ENCODE results near the gene OR51B2.
"Not testable (repeated sequence)": the region's sequence is repeated elsewhere in the genome, so short reads cannot be mapped to it uniquely, and the experiment has no call there.

OR51B2 gene

DNA sequence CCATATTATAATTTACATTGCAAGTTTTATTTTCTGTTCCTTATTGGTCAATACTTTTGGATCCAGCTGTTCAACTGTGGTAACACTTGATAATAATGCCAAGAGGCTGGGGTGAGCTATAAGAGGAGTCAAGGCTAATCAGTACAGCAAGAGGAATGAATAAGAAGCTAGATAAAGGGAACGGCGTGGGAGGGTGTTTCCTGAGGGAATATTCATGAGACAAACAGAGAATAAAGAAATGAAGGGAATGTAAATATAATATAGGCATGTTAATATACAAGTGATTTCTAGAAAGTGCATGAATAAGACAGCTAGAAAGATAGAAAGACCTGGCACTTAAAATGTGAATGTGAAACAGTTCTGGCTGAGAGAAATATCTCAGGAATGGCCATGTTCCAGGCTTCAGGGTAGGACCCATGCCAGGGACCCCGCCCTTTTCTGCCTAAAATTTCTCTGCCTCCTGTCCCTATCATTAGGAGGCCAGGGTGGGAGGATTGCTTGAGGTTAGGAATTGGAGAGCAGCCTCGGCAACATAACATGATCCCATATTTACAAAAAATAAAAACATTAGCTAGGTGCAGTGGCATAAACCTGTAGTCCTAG, 26.3 kb downstream of the OR51B2 start:
- H3K4me3 ChIP-seq (ENCODE audit: low read length): no peak overlapping the region
- TF ChIP-seq, protein P1, sequence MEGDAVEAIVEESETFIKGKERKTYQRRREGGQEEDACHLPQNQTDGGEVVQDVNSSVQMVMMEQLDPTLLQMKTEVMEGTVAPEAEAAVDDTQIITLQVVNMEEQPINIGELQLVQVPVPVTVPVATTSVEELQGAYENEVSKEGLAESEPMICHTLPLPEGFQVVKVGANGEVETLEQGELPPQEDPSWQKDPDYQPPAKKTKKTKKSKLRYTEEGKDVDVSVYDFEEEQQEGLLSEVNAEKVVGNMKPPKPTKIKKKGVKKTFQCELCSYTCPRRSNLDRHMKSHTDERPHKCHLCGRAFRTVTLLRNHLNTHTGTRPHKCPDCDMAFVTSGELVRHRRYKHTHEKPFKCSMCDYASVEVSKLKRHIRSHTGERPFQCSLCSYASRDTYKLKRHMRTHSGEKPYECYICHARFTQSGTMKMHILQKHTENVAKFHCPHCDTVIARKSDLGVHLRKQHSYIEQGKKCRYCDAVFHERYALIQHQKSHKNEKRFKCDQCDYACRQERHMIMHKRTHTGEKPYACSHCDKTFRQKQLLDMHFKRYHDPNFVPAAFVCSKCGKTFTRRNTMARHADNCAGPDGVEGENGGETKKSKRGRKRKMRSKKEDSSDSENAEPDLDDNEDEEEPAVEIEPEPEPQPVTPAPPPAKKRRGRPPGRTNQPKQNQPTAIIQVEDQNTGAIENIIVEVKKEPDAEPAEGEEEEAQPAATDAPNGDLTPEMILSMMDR (conservative IDR thresholded peaks at IDR 0.05; ENCODE audit: low read depth, low read length): no peak
- DNase-seq (ENCODE audit: low read depth): no peak

DNA sequence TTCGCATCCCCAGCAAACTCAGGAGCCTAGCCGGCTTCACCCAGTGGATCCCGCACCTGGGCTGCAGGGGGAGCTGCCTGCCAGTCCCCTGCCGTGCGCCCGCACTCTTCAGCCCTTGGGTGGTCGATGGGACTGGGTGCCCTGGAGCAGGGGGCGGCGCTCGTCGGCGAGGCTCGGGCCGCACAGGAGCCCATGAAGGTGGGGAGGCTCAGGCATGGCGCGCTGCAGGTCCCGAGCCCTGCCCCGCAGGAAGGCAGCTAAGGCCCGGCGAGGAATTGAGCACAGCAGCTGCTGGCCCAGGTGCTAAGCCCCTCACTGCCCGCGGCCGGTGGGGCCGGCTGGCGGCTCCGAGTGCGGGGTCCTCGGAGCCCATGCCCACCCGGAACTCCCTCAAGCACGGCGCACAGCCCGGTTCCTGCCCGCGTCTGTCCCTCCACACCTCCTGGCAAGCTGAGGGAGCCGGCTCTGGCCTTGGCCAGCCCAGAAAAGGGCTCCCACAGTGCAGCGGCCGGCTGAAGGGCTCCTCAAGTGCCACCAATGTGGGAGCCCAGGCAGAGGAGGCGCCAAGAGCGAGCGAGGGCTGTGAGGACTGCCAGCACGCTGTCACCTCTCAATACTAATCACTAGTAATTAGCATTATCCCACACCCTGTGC, 29.6 kb downstream of the OR51B2 start:
- DNase-seq (ENCODE audit: low read depth); H3K4me3 ChIP-seq (ENCODE audit: low read length): not testable (repeated sequence)

- TF ChIP-seq, protein P1 (conservative IDR thresholded peaks at IDR 0.05; ENCODE audit: low read depth, low read length): no peak
- H3K4me3 ChIP-seq (ENCODE audit: low read length): no peak overlapping the region
- DNase-seq (ENCODE audit: low read depth): no peak
Observed at GRCh38 chr11:5293028-5293427, 31.1 kb downstream of the OR51B2 start.

- H3K4me3 ChIP-seq (ENCODE audit: low read length): no peak overlapping the region
- TF ChIP-seq, protein P1 (conservative IDR thresholded peaks at IDR 0.05; ENCODE audit: low read depth, low read length): peak; percentile 75
- DNase-seq (ENCODE audit: low read depth): no peak
Observed at GRCh38 chr11:5291207-5291838, 32.8 kb downstream of the OR51B2 start.

DNA sequence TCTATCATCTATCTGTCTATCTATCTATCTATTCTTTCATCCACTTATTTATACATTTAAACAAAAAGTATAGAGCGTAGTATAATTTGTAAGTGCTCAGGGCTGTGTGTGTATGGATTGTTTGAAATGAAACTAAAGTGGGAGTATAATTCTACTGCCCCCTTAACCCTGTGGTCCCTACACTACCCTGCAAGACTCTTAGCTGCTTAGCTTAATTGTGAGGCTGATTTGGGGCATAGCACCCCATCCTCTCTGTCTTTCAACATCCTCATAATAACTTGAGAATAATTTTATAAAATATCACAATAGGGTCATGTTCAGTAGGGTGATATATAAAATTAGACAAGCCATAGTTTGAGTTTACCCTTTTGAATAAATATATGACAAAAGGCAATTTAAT, 34.0 kb downstream of the OR51B2 start:
- TF ChIP-seq, protein P1 (conservative IDR thresholded peaks at IDR 0.05; ENCODE audit: low read depth, low read length): no peak
- no peak overlapping the region for H3K4me3 ChIP-seq (ENCODE audit: low read length)
- DNase-seq (ENCODE audit: low read depth): no peak

DNA sequence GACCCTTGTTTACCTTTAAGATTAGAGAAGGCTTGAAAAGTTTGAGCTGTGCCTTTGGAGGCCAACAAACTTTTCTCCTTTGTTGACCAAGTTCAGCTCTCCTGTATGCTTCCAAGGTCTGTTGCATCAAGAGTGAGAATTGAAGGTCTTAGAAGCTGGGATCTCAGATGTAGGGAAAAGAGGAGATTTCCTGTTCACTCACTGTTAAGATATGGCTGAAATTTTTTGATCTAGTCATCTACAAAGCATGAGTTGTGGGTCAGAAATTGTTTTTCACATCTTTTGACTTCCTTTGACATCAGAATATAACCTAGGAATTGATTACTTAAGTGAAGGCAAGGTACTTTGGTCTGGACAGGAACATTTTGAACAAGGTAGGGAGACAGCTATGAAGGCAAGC, 34.4 kb downstream of the OR51B2 start:
- TF ChIP-seq, protein P1 (conservative IDR thresholded peaks at IDR 0.05; ENCODE audit: low read depth, low read length): no peak
- no peak for DNase-seq (ENCODE audit: low read depth)
- H3K4me3 ChIP-seq (ENCODE audit: low read length): no peak overlapping the region

DNA sequence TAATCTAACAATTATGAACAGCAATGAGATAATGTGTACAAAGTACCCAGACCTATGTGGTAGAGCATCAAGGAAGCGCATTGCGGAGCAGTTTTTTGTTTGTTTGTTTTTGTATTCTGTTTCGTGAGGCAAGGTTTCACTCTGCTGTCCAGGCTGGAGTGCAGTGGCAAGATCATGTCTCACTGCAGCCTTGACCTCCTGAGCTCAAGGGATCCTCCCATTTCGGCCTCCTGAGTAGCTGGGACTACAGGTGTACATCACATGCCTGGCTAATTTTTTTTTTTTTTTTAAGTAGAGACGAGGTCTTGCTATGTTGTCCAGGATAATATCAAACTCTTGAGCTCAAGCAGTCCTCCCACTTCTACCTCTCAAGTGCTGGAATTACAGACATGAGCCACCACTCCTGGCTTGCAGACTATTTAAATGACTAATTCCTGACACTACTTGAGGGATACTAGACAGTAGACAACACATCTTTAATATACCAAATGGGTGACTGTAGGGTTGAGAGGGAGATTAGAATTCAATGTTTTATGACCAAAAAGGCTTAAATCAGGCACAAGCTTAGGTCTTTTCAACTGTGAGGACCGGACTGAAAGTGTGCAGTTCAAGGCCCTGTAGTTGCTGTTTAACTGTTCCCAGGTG, 35.1 kb downstream of the OR51B2 start:
- TF ChIP-seq, protein P1 (conservative IDR thresholded peaks at IDR 0.05; ENCODE audit: low read depth, low read length): no peak
- DNase-seq (ENCODE audit: low read depth): no peak
- no peak overlapping the region for H3K4me3 ChIP-seq (ENCODE audit: low read length)

Measured in retinal pigment epithelial cell (primary cell).